Neural cell (in vitro differentiated cells): ENCODE measurements around the gene RABGAP1L. TPM values are rescaled to one million over a fixed set of nuclear protein-coding genes. Genes with fewer than 3 reads are reported as not detected.

ENCODE experiments used
- H2AFZ ChIP-seq: fragments of 200-600, 300-800 bp; sonication (generic), shearing (Covaris generic); 2 replicates; pipeline ENCODE4 v1.6.0; 2014; ENCODE audit warnings: low read depth, mild to moderate bottlenecking, antibody characterized with exemption, low read length, moderate library complexity
- H3F3A ChIP-seq: fragments of 200-600 bp; shearing (Covaris generic); 2 replicates; pipeline ENCODE4 v1.6.1; 2016; ENCODE audit warnings: mild to moderate bottlenecking, moderate library complexity, mixed read lengths, antibody characterized with exemption, low read length; ENCODE audit not compliant: insufficient read depth, poor library complexity, severe bottlenecking
- H3K27ac ChIP-seq: fragments of 200-600, 300-800 bp; sonication (generic), shearing (Covaris generic); 2 replicates; pipeline ENCODE4 v1.5.1; 2014; ENCODE audit warnings: mild to moderate bottlenecking, low read length, moderate library complexity
- H3K27me3 ChIP-seq: fragments of 300-800, 200-600 bp; sonication (generic), shearing (Covaris generic); 2 replicates; pipeline ENCODE4 v1.6.0; 2014; ENCODE audit warnings: mild to moderate bottlenecking, low read depth, low read length, moderate library complexity; ENCODE audit not compliant: insufficient read depth
- H3K36me3 ChIP-seq: fragments of 300-800, 200-600 bp; sonication (generic), shearing (Covaris generic); 2 replicates; pipeline ENCODE4 v1.5.1; 2014; ENCODE audit warnings: mild to moderate bottlenecking, antibody characterized with exemption, low read length, moderate library complexity; ENCODE audit not compliant: insufficient read depth
- H3K4me2 ChIP-seq: fragments of 300-800, 200-600 bp; sonication (generic), shearing (Covaris generic); 2 replicates; pipeline ENCODE4 v1.6.0; 2014; ENCODE audit warnings: mild to moderate bottlenecking, low read length
- H3K4me3 ChIP-seq: fragments of 300-800, 200-600 bp; sonication (generic), shearing (Covaris generic); 2 replicates; pipeline ENCODE4 v1.5.1; 2014; ENCODE audit warnings: mild to moderate bottlenecking, low read length, moderate library complexity
- H3K79me2 ChIP-seq: fragments of 200-600 bp; shearing (Covaris generic); replicated peaks from 2 replicates; pipeline ENCODE4 v1.6.0; 2014; ENCODE audit warnings: mild to moderate bottlenecking, low read length, moderate library complexity; ENCODE audit not compliant: insufficient read depth
- H3K9ac ChIP-seq: fragments of 300-800, 200-600 bp; sonication (generic), shearing (Covaris generic); 2 replicates; pipeline ENCODE4 v1.6.1; 2016; ENCODE audit warnings: mild to moderate bottlenecking, low read length, mixed read lengths
- H3K9me2 ChIP-seq: fragments of 200-600 bp; shearing (Covaris generic); 2 replicates; pipeline ENCODE4 v1.6.1; 2016; ENCODE audit warnings: mild to moderate bottlenecking, low read length, mixed read lengths; ENCODE audit not compliant: insufficient read depth
- H3K9me3 ChIP-seq: fragments of 200-600, 300-800 bp; sonication (generic), shearing (Covaris generic); 2 replicates; pipeline ENCODE4 v1.6.1; 2016; ENCODE audit warnings: mild to moderate bottlenecking, mixed run types, low read length, moderate library complexity, mixed read lengths
- H4K20me1 ChIP-seq: fragments of 200-600 bp; shearing (Covaris generic); 2 replicates; pipeline ENCODE4 v1.6.1; 2016; ENCODE audit warnings: mild to moderate bottlenecking, mixed run types; ENCODE audit not compliant: insufficient read depth
- CTCF ChIP-seq: fragments of 450-650 bp; IDR thresholded peaks from 2 replicates; pipeline ENCODE4 v1.5.1; 2014; ENCODE audit warnings: antibody characterized with exemption, mild to moderate bottlenecking, moderate library complexity; ENCODE audit not compliant: poor library complexity, severe bottlenecking
- EP300 ChIP-seq: fragments of 450-650 bp; conservative IDR thresholded peaks from 2 replicates; pipeline ENCODE4 v1.6.1; 2014; ENCODE audit warnings: antibody characterized with exemption, mild to moderate bottlenecking, moderate library complexity; ENCODE audit not compliant: poor library complexity, severe bottlenecking
- EZH2 ChIP-seq: fragments of 200-600, 300-800 bp; shearing (Covaris generic), sonication (generic); IDR thresholded peaks from 2 replicates; pipeline ENCODE4 v1.6.1; 2014; ENCODE audit warnings: antibody characterized with exemption, low read length, borderline replicate concordance, mild to moderate bottlenecking; ENCODE audit not compliant: insufficient read depth, poor library complexity, severe bottlenecking
- MXI1 ChIP-seq: fragments of 450-650 bp; conservative IDR thresholded peaks from 2 replicates; pipeline ENCODE4 v1.6.1; 2014; ENCODE audit warnings: antibody characterized with exemption, mild to moderate bottlenecking; ENCODE audit not compliant: poor library complexity, severe bottlenecking
- POLR2AphosphoS5 ChIP-seq: IDR thresholded peaks from 2 replicates; pipeline ENCODE4 v1.6.1; 2012
- RAD21 ChIP-seq: fragments of 450-650 bp; conservative IDR thresholded peaks from 2 replicates; pipeline ENCODE4 v1.6.1; 2014; ENCODE audit warnings: antibody characterized with exemption, mild to moderate bottlenecking, moderate library complexity
- REST ChIP-seq: IDR thresholded peaks from 2 replicates; pipeline ENCODE4 v1.6.1; 2012; ENCODE audit warnings: borderline replicate concordance
- SMC3 ChIP-seq: fragments of 450-650 bp; conservative IDR thresholded peaks from 2 replicates; pipeline ENCODE4 v1.6.1; 2014; ENCODE audit warnings: antibody characterized with exemption, mild to moderate bottlenecking, moderate library complexity; ENCODE audit not compliant: poor library complexity
- TAF1 ChIP-seq: IDR thresholded peaks from 2 replicates; pipeline ENCODE4 v1.6.1; 2012; ENCODE audit warnings: low read depth
- polyA plus RNA-seq: library from polyadenylated mRNA; depleted of rRNA; stranded (reverse); fragments of >200 nt; gene quantifications from 2 replicates; pipeline ENCODE4 v1.2.3, GENCODE V29; 2014

Gene RABGAP1L
- polyA plus RNA-seq, 1 donor from 2014 or later = 32.2 TPM

GRCh38 chr1:174656409-174657059 lies 497.2 kb downstream of the RABGAP1L start:
- no peaks in the 10 kb centered on the region for H3K36me3 ChIP-seq
- no peak overlapping the region for H3K4me2 ChIP-seq
- no peaks in the 10 kb centered on the region for H3K9me2 ChIP-seq
- no peak overlapping the region for H3K9ac ChIP-seq
- H2AFZ ChIP-seq = no peak overlapping the region
- peaks cover 8% of the 10 kb centered on the region for H3K9me3 ChIP-seq
- no peaks in the 10 kb centered on the region for H3K27me3 ChIP-seq
- H4K20me1 ChIP-seq = no peaks in the 10 kb centered on the region
- H3F3A ChIP-seq = no peaks in the 10 kb centered on the region
- TF ChIP-seq SMC3 = no peak
- no peak for TF ChIP-seq EZH2
- TF ChIP-seq RAD21 = no peak
- TF ChIP-seq REST = no peak
- TF ChIP-seq CTCF = no peak
- no peak for TF ChIP-seq EP300
- no peak for TF ChIP-seq TAF1
- TF ChIP-seq POLR2AphosphoS5 = no peak
- TF ChIP-seq MXI1 = no peak
- no peak overlapping the region for H3K27ac ChIP-seq
- no peak overlapping the region for H3K4me3 ChIP-seq
- H3K79me2 ChIP-seq = no peaks in the 10 kb centered on the region

- no peaks in the 10 kb centered on the region for H3K36me3 ChIP-seq
- no peaks in the 10 kb centered on the region for H3K9me2 ChIP-seq
- H3K9me3 ChIP-seq = peaks cover 8% of the 10 kb centered on the region
- no peaks in the 10 kb centered on the region for H3K79me2 ChIP-seq
- H2AFZ ChIP-seq = no peak overlapping the region
- no peak overlapping the region for H3K4me3 ChIP-seq
- no peak overlapping the region for H3K4me2 ChIP-seq
- H4K20me1 ChIP-seq = no peaks in the 10 kb centered on the region
- H3F3A ChIP-seq = no peaks in the 10 kb centered on the region
- H3K27ac ChIP-seq = no peak overlapping the region
- H3K9ac ChIP-seq = no peak overlapping the region
- no peaks in the 10 kb centered on the region for H3K27me3 ChIP-seq
- TF ChIP-seq EP300 (no peak), POLR2AphosphoS5 (no peak), REST (no peak), MXI1 (no peak), RAD21 (no peak), TAF1 (no peak), EZH2 (no peak), SMC3 (no peak), CTCF (no peak)
These were observed 498.1 kb downstream of the RABGAP1L start for GRCh38 chr1:174657411-174657810.
